Measurements from ENCODE around the gene HRH1. TPM values are rescaled to one million over a fixed set of nuclear protein-coding genes. Genes with fewer than 3 reads are reported as not detected.

The HRH1 gene
- total RNA-seq, 1 donor from 2014 or later, result 2.6 TPM

DNA sequence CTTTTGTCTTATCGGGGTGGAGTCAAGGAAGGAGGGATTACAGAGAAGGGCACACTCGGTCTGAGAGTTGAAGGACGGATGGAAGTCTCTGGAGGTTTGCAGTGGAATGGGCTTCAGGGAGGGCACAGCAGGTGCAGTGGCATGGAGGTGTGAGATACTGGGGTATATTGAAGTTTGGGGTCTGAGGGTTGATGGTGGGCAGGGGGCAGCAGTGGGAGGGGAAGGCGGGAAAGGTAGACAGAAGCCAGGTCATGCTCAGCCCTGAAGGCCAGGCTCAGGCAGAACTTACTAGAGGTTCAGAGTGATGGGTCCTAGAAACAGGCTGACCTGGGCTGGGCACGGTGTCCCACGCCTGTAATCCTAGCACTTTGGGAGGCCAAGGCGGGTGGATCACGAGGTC is 52.7 kb downstream of the HRH1 start:
- DNase-seq (ENCODE audit: low read depth) (no peak), FAIRE-seq (no peak)
- Histone ChIP-seq H3K27me3 (ENCODE audit: control insufficient read depth, insufficient read depth, low read length) (no peaks in the 10 kb centered on the region), H3K36me3 (ENCODE audit: control insufficient read depth, insufficient read depth, low read length) (no peaks in the 10 kb centered on the region), H3K4me3 (ENCODE audit: low read depth, low read length) (no peak overlapping the region)
- TF ChIP-seq, protein P1, sequence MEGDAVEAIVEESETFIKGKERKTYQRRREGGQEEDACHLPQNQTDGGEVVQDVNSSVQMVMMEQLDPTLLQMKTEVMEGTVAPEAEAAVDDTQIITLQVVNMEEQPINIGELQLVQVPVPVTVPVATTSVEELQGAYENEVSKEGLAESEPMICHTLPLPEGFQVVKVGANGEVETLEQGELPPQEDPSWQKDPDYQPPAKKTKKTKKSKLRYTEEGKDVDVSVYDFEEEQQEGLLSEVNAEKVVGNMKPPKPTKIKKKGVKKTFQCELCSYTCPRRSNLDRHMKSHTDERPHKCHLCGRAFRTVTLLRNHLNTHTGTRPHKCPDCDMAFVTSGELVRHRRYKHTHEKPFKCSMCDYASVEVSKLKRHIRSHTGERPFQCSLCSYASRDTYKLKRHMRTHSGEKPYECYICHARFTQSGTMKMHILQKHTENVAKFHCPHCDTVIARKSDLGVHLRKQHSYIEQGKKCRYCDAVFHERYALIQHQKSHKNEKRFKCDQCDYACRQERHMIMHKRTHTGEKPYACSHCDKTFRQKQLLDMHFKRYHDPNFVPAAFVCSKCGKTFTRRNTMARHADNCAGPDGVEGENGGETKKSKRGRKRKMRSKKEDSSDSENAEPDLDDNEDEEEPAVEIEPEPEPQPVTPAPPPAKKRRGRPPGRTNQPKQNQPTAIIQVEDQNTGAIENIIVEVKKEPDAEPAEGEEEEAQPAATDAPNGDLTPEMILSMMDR (IDR thresholded peaks at IDR 0.05; ENCODE audit: insufficient read depth, low read length, severe bottlenecking), result no peak

DNA sequence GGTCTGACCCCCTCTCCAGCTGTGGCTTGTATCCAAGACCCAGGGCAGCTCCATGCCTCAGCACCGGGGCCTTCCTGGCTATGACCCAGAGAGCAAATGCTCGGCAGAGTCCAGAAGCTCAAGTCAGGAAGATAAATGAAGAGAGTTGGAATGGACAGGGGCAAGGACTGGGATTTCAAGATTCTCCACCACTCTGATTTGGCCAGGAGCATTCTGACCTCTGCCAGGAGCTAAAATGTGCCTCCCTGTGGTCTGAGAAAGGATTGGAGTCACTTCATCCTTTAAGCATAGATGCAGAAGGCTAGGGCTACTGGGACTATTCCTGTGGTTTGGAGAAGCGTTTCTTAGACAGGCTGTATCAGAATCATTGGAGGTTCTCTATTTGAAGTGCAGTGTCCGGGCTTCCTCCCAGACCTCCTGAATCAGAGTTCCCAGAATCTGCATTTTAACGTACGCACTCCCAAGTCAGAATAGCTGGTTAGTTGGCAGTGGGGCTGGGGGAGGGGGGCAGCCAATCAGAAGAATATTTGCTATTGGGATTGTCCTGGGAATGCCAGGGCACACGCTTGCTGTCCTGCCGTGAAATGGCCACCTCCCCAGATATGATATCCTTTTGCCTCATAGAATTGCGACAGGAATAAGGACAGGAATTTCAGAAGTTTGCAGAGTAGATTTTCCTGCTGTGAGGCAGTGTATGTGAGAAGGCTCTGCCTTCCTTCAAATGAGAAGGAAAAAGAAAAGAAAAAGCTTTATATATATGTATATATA is 57.4 kb downstream of the HRH1 start:
- no peak for DNase-seq (ENCODE audit: low read depth)
- Histone ChIP-seq H3K4me3 (ENCODE audit: low read depth, low read length) (no peak overlapping the region), H3K27me3 (ENCODE audit: control insufficient read depth, insufficient read depth, low read length) (no peaks in the 10 kb centered on the region), H3K36me3 (ENCODE audit: control insufficient read depth, insufficient read depth, low read length) (no peaks in the 10 kb centered on the region)
- TF ChIP-seq, protein P1 (IDR thresholded peaks at IDR 0.05; ENCODE audit: insufficient read depth, low read length, severe bottlenecking), result peak; percentile 16
- no peak for FAIRE-seq

DNA sequence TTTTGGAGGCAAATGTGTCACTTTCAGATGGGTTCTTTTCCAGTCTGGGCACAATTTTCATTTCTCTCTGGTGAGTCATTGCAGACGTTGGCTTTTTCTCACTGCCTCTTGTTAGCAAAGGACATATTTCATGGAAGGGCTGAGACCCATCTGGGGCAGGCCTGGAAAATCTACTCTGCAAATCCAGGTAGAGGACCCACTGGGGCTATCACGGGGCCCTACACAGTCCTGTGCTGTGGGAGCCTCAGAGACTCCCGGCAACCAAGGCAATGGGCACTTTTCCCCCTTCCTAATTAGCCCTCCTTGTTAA is 58.0 kb downstream of the HRH1 start:
- FAIRE-seq (no peak), DNase-seq (ENCODE audit: low read depth) (peak; percentile 64)
- Histone ChIP-seq H3K27me3 (ENCODE audit: control insufficient read depth, insufficient read depth, low read length) (no peaks in the 10 kb centered on the region), H3K36me3 (ENCODE audit: control insufficient read depth, insufficient read depth, low read length) (no peaks in the 10 kb centered on the region), H3K4me3 (ENCODE audit: low read depth, low read length) (no peak overlapping the region)
- TF ChIP-seq, protein P1 (IDR thresholded peaks at IDR 0.05; ENCODE audit: insufficient read depth, low read length, severe bottlenecking), result no peak

DNA sequence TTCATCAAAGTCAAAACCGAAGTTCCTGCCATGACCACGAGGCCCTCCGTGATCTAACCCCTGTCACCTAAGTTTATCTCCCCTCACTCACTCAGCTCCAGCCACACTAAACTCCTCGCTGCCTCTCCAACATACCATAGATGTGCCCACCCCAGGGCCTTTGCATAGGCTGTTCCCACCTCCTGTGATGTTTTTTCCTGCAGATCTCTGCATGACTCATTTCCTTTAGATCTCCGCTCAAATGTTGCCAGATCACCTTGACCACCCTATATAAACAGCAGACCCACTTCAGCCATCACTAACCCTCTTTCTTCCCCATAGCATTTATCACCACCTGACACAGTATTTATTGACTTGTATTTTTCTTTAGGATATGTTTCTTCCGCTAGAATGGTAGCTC is 58.5 kb downstream of the HRH1 start:
- FAIRE-seq (no peak), DNase-seq (ENCODE audit: low read depth) (no peak)
- H3K36me3 ChIP-seq (ENCODE audit: control insufficient read depth, insufficient read depth, low read length), result no peaks in the 10 kb centered on the region
- no peaks in the 10 kb centered on the region for H3K27me3 ChIP-seq (ENCODE audit: control insufficient read depth, insufficient read depth, low read length)
- no peak overlapping the region for H3K4me3 ChIP-seq (ENCODE audit: low read depth, low read length)
- TF ChIP-seq, protein P1 (IDR thresholded peaks at IDR 0.05; ENCODE audit: insufficient read depth, low read length, severe bottlenecking), result no peak

DNA sequence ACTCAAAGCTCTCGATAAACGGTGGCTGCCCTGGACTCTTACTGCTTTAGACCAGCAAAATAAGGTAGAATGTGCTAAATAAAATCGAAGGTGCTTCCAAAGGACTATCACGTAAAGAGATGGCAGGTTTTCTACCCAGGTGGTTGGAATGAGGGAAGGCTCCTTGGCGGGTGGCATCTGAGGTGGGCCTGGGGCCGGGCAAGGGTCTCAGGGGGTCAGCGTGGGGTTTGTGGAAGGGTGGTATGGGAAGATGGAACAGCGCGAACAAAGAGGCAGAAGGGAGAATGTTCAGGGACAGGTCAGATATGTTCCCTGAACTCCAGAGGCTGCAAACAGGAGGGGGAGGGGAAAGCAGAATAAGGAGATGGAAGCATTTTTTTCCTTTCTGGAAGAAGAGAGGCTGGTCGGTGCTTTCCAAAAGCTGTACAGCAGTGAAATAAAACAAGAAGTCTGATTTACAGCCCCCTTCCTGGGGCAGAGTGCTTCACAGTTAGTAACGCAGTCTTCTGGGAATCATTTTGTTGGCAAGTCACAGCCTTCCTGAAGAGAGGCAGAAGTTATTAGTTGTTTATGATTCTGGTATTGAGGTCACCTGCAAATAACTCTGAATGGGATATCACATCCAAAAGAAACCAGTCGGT is 59.6 kb downstream of the HRH1 start:
- Histone ChIP-seq H3K36me3 (ENCODE audit: control insufficient read depth, insufficient read depth, low read length) (no peaks in the 10 kb centered on the region), H3K4me3 (ENCODE audit: low read depth, low read length) (no peak overlapping the region), H3K27me3 (ENCODE audit: control insufficient read depth, insufficient read depth, low read length) (no peaks in the 10 kb centered on the region)
- DNase-seq (ENCODE audit: low read depth) (no peak), FAIRE-seq (no peak)
- TF ChIP-seq, protein P1 (IDR thresholded peaks at IDR 0.05; ENCODE audit: insufficient read depth, low read length, severe bottlenecking), result no peak
